HG03060 (cell line): ENCODE data around the gene UBR7.
A peak's percentile ranks its signal among the peaks of the same experiment; 100 is the strongest.
"Not testable (repeated sequence)": the region's sequence is repeated elsewhere in the genome, so short reads cannot be mapped to it uniquely, and the experiment has no call there.

Source experiments
- ATAC-seq: cut with Tn5 transposase; IDR thresholded peaks from one replicate; pipeline ENCODE4 v1.9.1; 2021; ENCODE audit warnings: low read depth, moderate number of reproducible peaks; ENCODE audit not compliant: unreplicated experiment

Gene UBR7

GRCh38 chr14:93186466-93186865 is 20.6 kb upstream of the UBR7 start:
- ATAC-seq, result no peak

- ATAC-seq, result no peak
Measured at GRCh38 chr14:93186956-93187355, 20.1 kb upstream of the UBR7 start.

GRCh38 chr14:93195316-93195999 is 11.6 kb upstream of the UBR7 start:
- no peak for ATAC-seq

- ATAC-seq, result no peak
Measured at GRCh38 chr14:93199031-93199430, 8.0 kb upstream of the UBR7 start.

GRCh38 chr14:93200553-93200952 is 6.5 kb upstream of the UBR7 start:
- ATAC-seq, result no peak

GRCh38 chr14:93201155-93201704 is 5.8 kb upstream of the UBR7 start:
- ATAC-seq, result no peak

GRCh38 chr14:93207468-93208308 is 632 bp downstream of the UBR7 start:
- no peak for ATAC-seq

GRCh38 chr14:93212432-93212831 is 5.4 kb downstream of the UBR7 start:
- ATAC-seq, result peak; percentile 80

- ATAC-seq, result no peak
Measured at GRCh38 chr14:93214598-93214997, 7.5 kb downstream of the UBR7 start.

GRCh38 chr14:93219103-93219726 is 12.2 kb downstream of the UBR7 start:
- no peak for ATAC-seq

GRCh38 chr14:93220509-93220908 is 13.5 kb downstream of the UBR7 start:
- ATAC-seq, result no peak

GRCh38 chr14:93223565-93223964 is 16.5 kb downstream of the UBR7 start:
- no peak for ATAC-seq

- no peak for ATAC-seq
Measured at GRCh38 chr14:93228550-93228949, 21.5 kb downstream of the UBR7 start.

GRCh38 chr14:93230539-93230938 is 23.5 kb downstream of the UBR7 start:
- ATAC-seq, result no peak

- ATAC-seq, result no peak
Measured at GRCh38 chr14:93231129-93231979, 24.3 kb downstream of the UBR7 start.

- ATAC-seq, result no peak
Measured at GRCh38 chr14:93232159-93232558, 25.1 kb downstream of the UBR7 start.

GRCh38 chr14:93233078-93233477 is 26.0 kb downstream of the UBR7 start:
- not testable (repeated sequence) for ATAC-seq

GRCh38 chr14:93234798-93235197 is 27.7 kb downstream of the UBR7 start:
- ATAC-seq, result no peak

GRCh38 chr14:93239869-93240677 is 33.0 kb downstream of the UBR7 start:
- no peak for ATAC-seq

- ATAC-seq, result no peak
Measured at GRCh38 chr14:93240678-93241000, 33.6 kb downstream of the UBR7 start.
